ENCODE results near the gene TRIOBP.

TRIOBP gene

DNA sequence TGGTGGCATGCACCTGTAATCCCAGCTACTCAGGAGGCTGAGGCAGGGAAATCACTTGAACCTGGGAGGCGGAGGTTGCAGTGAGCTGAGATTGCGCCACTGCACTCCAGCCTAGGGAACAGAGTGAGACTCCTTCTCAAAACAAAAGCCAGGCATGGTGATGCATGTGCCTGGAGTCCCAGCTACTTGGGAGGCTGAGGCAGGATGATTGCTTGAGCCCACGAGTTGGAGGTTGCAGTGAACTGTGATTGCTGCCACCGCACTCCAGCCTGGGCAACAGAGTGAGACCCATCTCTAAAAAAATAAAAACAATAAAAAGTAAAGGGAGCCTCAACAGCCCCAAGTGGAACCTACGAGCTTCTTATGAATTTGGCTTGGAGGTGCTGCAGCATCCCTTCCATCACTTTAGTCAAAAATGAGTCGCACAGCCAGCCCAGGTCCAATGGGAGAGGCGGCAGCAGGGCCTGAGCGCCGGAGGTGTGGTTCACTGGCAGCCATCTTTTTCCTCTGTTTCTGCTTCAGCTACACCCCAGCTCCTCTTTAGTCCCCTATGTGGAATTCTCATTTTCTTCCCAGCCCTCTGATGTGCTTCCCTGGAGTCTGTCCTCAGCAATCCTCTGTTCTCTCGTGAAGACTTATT lies 81.6 kb downstream of the TRIOBP start:
- TF ChIP-seq, protein P1, sequence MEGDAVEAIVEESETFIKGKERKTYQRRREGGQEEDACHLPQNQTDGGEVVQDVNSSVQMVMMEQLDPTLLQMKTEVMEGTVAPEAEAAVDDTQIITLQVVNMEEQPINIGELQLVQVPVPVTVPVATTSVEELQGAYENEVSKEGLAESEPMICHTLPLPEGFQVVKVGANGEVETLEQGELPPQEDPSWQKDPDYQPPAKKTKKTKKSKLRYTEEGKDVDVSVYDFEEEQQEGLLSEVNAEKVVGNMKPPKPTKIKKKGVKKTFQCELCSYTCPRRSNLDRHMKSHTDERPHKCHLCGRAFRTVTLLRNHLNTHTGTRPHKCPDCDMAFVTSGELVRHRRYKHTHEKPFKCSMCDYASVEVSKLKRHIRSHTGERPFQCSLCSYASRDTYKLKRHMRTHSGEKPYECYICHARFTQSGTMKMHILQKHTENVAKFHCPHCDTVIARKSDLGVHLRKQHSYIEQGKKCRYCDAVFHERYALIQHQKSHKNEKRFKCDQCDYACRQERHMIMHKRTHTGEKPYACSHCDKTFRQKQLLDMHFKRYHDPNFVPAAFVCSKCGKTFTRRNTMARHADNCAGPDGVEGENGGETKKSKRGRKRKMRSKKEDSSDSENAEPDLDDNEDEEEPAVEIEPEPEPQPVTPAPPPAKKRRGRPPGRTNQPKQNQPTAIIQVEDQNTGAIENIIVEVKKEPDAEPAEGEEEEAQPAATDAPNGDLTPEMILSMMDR (IDR thresholded peaks at IDR 0.05) = no peak

DNA sequence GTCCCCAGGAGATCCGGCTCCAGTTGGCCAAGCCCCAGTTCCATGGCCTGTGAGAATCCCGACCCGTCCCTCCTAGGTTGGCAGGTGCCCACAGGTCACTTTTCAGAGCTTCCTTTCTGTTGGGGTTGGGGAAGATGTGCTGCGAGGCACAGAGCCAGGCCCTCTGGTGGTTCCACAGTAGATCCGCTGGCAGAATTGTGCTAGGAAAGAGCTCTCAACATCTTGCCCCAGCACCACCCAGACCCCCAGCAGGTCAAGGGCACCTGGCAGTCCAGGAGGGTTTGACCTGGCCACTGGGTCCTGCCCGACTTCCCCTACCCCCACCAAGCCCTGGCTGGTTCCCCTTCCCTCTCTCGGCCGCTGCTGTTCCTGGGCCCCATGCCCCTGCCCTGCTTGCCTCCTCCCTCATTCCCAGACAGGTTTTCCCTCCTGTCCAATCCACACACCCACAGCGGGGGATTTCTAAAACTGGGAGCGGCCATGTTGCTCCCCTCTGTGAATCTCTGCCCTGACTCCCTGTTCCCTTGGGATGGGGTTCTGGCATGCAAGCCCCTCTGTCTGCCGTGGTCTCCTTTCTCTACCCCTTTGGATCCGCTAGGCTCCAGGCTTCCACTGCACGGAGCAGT lies 84.7 kb downstream of the TRIOBP start:
- TF ChIP-seq, protein P1 (IDR thresholded peaks at IDR 0.05) = peak; percentile 38; the same call in 1 of the 2 replicates

- TF ChIP-seq, protein P1 (IDR thresholded peaks at IDR 0.05) = no peak
Measured at GRCh38 chr22:37782340-37783168, 85.7 kb downstream of the TRIOBP start.

GRCh38 chr22:37784829-37785495 lies 88.1 kb downstream of the TRIOBP start:
- TF ChIP-seq, protein P1 (IDR thresholded peaks at IDR 0.05) = no peak

DNA sequence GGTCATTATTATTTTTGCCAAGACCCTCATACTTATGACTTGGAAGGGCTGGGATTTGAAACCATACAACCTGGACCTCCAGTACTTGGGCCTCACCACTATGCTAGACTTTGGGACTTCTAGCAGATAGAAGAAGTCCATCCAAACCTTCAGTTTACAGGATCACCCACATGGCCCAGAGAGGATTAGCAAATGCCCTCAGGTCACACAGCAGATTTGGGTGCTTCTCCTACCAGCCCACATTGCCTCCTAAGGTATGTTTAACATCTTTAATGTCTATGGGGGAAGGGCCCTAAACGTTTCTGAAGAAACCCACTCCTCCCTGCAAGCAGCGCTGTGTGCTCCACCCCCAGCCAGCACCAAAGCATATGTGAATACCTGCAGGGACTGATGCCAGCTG lies 93.4 kb downstream of the TRIOBP start:
- TF ChIP-seq, protein P1 (IDR thresholded peaks at IDR 0.05) = no peak

GRCh38 chr22:37792494-37792893 lies 95.6 kb downstream of the TRIOBP start:
- TF ChIP-seq, protein P1 (IDR thresholded peaks at IDR 0.05) = no peak

DNA sequence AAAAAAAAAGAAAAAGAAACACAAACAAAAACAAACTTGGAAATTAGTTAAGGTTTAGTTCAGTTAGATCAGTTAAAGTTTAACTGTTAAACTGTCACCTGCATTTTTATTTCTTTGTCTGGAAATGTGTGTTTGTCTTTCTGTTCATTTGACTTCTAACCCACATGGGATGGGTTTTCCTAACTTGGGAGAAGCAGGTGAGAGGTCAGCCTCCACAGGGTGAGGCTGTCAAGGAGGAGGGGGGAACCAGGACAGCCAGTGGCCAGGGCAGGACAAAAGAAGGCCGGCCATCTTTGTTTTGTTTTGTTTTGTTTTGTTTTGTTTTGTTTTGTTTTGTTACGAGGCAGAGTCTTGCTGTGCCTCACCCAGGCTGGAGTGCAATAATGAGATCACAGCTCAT lies 97.5 kb downstream of the TRIOBP start:
- TF ChIP-seq, protein P1 (IDR thresholded peaks at IDR 0.05) = no peak

All from LNCAP (cell line).